Esophagus muscularis mucosa (tissue), 4 donors: ENCODE measurements around the gene FCER2.

ENCODE experiments used
- CTCF ChIP-seq, 3 experiments: fragments of 200-600 bp in 2 of 3; fragments of 450-650 bp in 1 of 3; sonication (generic) in 2 of 3; IDR thresholded peaks; one replicate each; pipeline ENCODE4 v1.5.1; 2017 to 2019; ENCODE audit warnings: antibody characterized with exemption in 3 of 3, mild to moderate bottlenecking in 2 of 3, moderate library complexity in 1 of 3
- EP300 ChIP-seq: sonication (generic); formaldehyde crosslinking; IDR thresholded peaks from one replicate; pipeline ENCODE4 v1.6.1; 2017; ENCODE audit warnings: antibody characterized with exemption
- POLR2A ChIP-seq: fragments of 450-650 bp; IDR thresholded peaks from one replicate; pipeline ENCODE4 v1.6.1; 2017; ENCODE audit warnings: antibody characterized with exemption, moderate library complexity, mild to moderate bottlenecking, low read depth
- POLR2AphosphoS5 ChIP-seq, 2 donors: sonication (generic); formaldehyde crosslinking; IDR thresholded peaks; one replicate each; pipeline ENCODE4 v1.6.1; 2017; ENCODE audit warnings: antibody characterized with exemption in 2 of 2

GRCh38 chr19:7739801-7740681 is 38.1 kb upstream of the FCER2 start:
- TF ChIP-seq CTCF (IDR thresholded peaks at IDR 0.05), result no peak
- TF ChIP-seq EP300, result no peak
- no peak for TF ChIP-seq POLR2A
- no peak for TF ChIP-seq POLR2AphosphoS5 (IDR thresholded peaks at IDR 0.05)
